CD4-positive, alpha-beta memory T cell (primary cell): Measurements from ENCODE around the gene HIP1. TPM values are rescaled to one million over a fixed set of nuclear protein-coding genes. Genes with fewer than 3 reads are reported as not detected.

ENCODE experiments used
- CTCF ChIA-PET: fragments of 350-600 bp; sonication (Branson Sonifier 250); formaldehyde crosslinking; loops from one replicate; lab custom pipeline; 2021; ENCODE audit warnings: inconsistent platforms; ENCODE audit not compliant: partially characterized antibody; lab: Charles Lee
- POLR2A ChIA-PET: fragments of 350-600 bp; sonication (Branson Sonifier 250); formaldehyde crosslinking; loops from one replicate; lab custom pipeline; 2021; ENCODE audit not compliant: partially characterized antibody; lab: Charles Lee
- DNase-seq, 5 donors: peaks; one replicate each; pipeline versions ENCODE4 v3.0.0 to v3.0.0-alpha.2; 2020 to 2022; ENCODE audit warnings: mixed read lengths in 1 of 5
- H3K27ac ChIP-seq: one replicate; pipeline ENCODE4 v1.7.0; 2013; ENCODE audit warnings: low read depth, low read length
- H3K27me3 ChIP-seq: 2 replicates; pipeline ENCODE4 v1.7.0; 2013; ENCODE audit warnings: mild to moderate bottlenecking, low read length, moderate library complexity; ENCODE audit not compliant: insufficient read depth
- H3K36me3 ChIP-seq: 2 replicates; pipeline ENCODE4 v1.7.0; 2013; ENCODE audit warnings: mild to moderate bottlenecking, low read length, moderate library complexity; ENCODE audit not compliant: insufficient read depth
- H3K4me1 ChIP-seq: 2 replicates; pipeline ENCODE4 v1.7.0; 2013; ENCODE audit warnings: mild to moderate bottlenecking, low read length, moderate library complexity; ENCODE audit not compliant: insufficient read depth
- H3K4me3 ChIP-seq, 2 donors: one replicate each; pipeline ENCODE4 v1.7.0; 2013; ENCODE audit warnings: low read length in 2 of 2, mild to moderate bottlenecking in 1 of 2
- H3K9me3 ChIP-seq, 2 donors: one replicate each; pipeline ENCODE4 v1.7.0; 2013; ENCODE audit warnings: low read length in 2 of 2, control low read depth in 1 of 2; ENCODE audit not compliant: control insufficient read depth in 1 of 2
- H3K27ac Mint-ChIP-seq, 7 donors: one replicate each; pipeline ENCODE4 v1.8.0; 2020 to 2021; ENCODE audit warnings: mixed read lengths in 7 of 7, mild to moderate bottlenecking in 6 of 7, inconsistent platforms in 3 of 7, moderate library complexity in 3 of 7
- H3K27me3 Mint-ChIP-seq, 2 donors: one replicate each; pipeline ENCODE4 v1.8.0; 2020 to 2021; ENCODE audit warnings: mixed read lengths in 2 of 2
- H3K36me3 Mint-ChIP-seq, 2 donors: one replicate each; pipeline ENCODE4 v1.8.0; 2020 to 2021; ENCODE audit warnings: mixed read lengths in 2 of 2, inconsistent platforms in 1 of 2, mild to moderate bottlenecking in 1 of 2
- H3K4me1 Mint-ChIP-seq, 4 donors: one replicate each; pipeline ENCODE4 v1.8.0; 2020 to 2021; ENCODE audit warnings: mixed read lengths in 4 of 4, mild to moderate bottlenecking in 1 of 4
- H3K4me3 Mint-ChIP-seq, 8 donors: one replicate each; pipeline ENCODE4 v1.8.0; 2020 to 2021; ENCODE audit warnings: mixed read lengths in 8 of 8, mild to moderate bottlenecking in 7 of 8, moderate library complexity in 6 of 8, inconsistent platforms in 3 of 8
- H3K9me3 Mint-ChIP-seq, 8 donors: one replicate each; pipeline ENCODE4 v1.8.0; 2020 to 2021; ENCODE audit warnings: mixed read lengths in 8 of 8, mild to moderate bottlenecking in 5 of 8, inconsistent platforms in 3 of 8, moderate library complexity in 1 of 8
- intact Hi-C: fragments of 100-400 bp; cut with micrococcal nuclease; formaldehyde crosslinking; loops from one replicate; pipeline ENCODE4 v1.15.1; 2023
- polyA plus RNA-seq, 2 donors: library from polyadenylated mRNA; unstranded; fragments of 300-500 nt; fragmentation: Illumina TruSeq; gene quantifications; one replicate each; pipeline ENCODE4 v1.2.3, GENCODE V29; 2021
- total RNA-seq, 2 experiments: library from RNA; stranded (reverse); gene quantifications; one replicate each; pipeline ENCODE4 v1.2.3, GENCODE V29; 2021

Gene HIP1
- total and polyA plus RNA-seq, 4 experiments from 2014 or later = 2.2 to 3.5 (median 3.1) TPM; not detected in 1

DNA sequence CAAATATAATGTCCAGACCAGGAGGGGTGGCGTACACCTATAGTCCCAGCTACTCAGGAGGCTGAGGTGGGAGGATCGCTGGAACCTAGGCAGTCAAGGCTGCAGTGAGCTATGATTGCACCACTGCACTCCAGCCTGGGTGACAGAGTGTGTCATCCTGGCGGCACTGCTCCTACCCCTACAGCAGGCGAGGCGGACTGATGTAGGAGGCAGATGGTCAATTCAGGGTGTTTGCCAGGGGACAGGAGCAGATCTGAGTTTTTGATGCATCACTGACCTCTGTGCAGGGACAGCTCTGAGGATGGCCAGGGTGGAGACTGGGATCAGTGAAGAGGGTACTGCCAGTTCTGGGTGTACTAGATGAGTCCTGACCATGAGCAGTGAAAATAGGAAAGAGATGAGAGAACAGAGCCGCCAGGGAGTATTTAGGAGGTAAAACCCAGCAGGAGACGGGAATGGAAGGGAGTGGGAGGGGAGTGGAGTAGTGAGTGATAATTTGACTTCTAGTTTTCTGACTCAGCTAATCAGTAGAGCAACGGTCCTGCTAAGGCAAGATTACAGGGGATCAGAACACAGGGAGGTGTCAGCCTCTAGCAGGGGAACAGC lies 75.3 kb downstream of the HIP1 start:
- peak overlapping the region in 2 of 7 donors; percentile 16 to 72 for H3K27ac Mint-ChIP-seq
- intact Hi-C loops = no loop called here
- Histone ChIP-seq H3K27ac (no peak overlapping the region), H3K27me3 (no peaks in the 10 kb centered on the region), H3K9me3 (no peaks in the 10 kb centered on the region), H3K4me1 (no peaks in the 10 kb centered on the region), H3K36me3 (no peaks in the 10 kb centered on the region), H3K4me3 (no peak overlapping the region)
- ChIA-PET POLR2A (interaction anchor here (1.0 kb wide), 1 partner anchor 9 kb away, joined by 3 read pairs; no protein-coding TSS in a partner anchor), CTCF (no interaction called here)
- no peak for DNase-seq
- H3K4me3 Mint-ChIP-seq = no peak overlapping the region
- no peaks in the 10 kb centered on the region for H3K36me3 Mint-ChIP-seq
- peaks cover 4 to 8% (median 6%) of the 10 kb centered on the region in 4 donors for H3K4me1 Mint-ChIP-seq
- no peaks in the 10 kb centered on the region for H3K27me3 Mint-ChIP-seq
- no peaks in the 10 kb centered on the region for H3K9me3 Mint-ChIP-seq

DNA sequence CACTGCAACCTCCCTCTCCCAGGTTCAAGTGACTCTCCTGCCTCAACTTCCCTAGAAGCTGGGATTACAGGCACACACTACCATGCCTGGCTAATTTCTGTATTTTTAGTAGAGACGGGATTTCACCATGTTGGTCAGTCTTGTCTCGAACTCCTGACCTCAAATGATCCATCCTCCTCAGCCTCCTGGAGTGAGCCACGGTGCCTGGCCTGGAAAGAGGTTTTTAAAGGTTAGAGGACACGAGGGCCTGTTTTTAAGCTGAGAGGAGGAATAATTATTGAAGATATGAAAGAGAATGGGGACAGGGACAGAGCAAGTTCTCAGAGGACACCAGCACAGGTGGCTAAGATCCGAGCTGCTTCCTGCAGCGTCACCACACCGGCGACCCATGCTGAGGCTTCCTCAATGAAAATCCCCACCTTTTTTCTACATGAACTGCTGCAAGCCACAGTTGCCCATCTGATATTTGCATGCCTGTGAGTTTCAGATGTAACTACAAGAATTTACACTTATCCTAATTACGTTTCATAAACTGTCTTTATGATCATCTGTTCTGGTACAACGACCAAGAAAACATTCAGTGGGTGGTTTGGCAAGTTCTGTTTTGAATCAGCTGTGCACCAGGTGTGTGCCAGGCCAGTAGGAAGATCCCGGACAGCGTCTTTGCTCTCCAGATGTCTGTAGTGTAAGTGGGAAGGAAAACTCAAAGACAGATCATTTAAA lies 76.0 kb downstream of the HIP1 start:
- H3K9me3 ChIP-seq = no peaks in the 10 kb centered on the region
- no peak overlapping the region for H3K4me3 ChIP-seq
- H3K27ac ChIP-seq = no peak overlapping the region
- H3K4me1 Mint-ChIP-seq = peaks cover 4 to 8% (median 6%) of the 10 kb centered on the region in 4 donors
- H3K4me1 ChIP-seq = no peaks in the 10 kb centered on the region
- no peaks in the 10 kb centered on the region for H3K36me3 ChIP-seq
- H3K36me3 Mint-ChIP-seq = no peaks in the 10 kb centered on the region
- H3K9me3 Mint-ChIP-seq = no peaks in the 10 kb centered on the region
- H3K27ac Mint-ChIP-seq = peak overlapping the region in 2 of 7 donors; percentile 72 to 80
- H3K27me3 Mint-ChIP-seq = no peaks in the 10 kb centered on the region
- H3K27me3 ChIP-seq = no peaks in the 10 kb centered on the region
- DNase-seq = no peak
- ChIA-PET POLR2A (interaction anchor here (1.0 kb wide), 1 partner anchor 10 kb away, joined by 3 read pairs; no protein-coding TSS in a partner anchor), CTCF (no interaction called here)
- intact Hi-C loops = no loop called here
- peak overlapping the region in 2 of 8 donors; percentile 20 to 32 for H3K4me3 Mint-ChIP-seq

DNA sequence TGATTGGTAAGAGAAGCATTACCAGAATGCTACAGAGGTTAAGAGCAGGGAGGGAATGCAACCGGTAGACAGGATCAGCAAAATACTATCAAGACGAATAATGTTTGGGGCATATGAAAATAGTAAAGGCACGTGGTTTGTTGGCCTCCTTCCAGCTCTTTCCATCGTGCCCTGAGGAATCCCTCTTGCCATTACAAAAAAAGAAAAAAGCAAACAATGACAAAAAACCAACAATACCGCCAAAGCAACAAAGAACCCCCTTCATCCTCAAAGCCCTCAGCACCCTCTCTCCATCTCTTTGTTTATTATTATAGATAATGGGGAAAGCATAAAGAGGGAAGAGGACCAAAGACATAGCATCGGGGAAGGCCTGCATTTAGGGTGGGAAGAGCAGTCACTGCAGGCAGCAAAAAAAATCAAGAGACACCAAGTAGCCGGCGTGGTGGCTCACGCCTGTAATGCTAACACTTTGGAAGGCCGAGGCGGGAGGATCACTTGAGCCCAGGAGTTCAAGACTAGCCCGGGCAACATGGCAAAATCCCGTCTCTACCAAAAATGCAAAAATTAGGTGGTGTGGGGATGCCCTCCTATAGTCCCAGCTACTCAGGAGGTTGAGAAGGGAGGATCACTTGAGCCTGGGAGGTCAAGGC lies 78.0 kb downstream of the HIP1 start:
- Mint-ChIP-seq H3K4me3 (no peak overlapping the region), H3K9me3 (no peaks in the 10 kb centered on the region), H3K4me1 (peaks cover 4 to 8% (median 6%) of the 10 kb centered on the region in 4 donors), H3K27ac (peak overlapping the region in 2 of 7 donors; percentile 2 to 67), H3K36me3 (no peaks in the 10 kb centered on the region), H3K27me3 (no peaks in the 10 kb centered on the region)
- CTCF ChIA-PET = no interaction called here
- intact Hi-C loops = no loop called here
- Histone ChIP-seq H3K4me3 (no peak overlapping the region), H3K27me3 (no peaks in the 10 kb centered on the region), H3K9me3 (no peaks in the 10 kb centered on the region), H3K27ac (no peak overlapping the region), H3K36me3 (no peaks in the 10 kb centered on the region), H3K4me1 (no peaks in the 10 kb centered on the region)
- DNase-seq = no peak
- POLR2A ChIA-PET = interaction anchor here (0.6 kb wide), 1 partner anchor 16 kb away, joined by 4 read pairs; no protein-coding TSS in a partner anchor

DNA sequence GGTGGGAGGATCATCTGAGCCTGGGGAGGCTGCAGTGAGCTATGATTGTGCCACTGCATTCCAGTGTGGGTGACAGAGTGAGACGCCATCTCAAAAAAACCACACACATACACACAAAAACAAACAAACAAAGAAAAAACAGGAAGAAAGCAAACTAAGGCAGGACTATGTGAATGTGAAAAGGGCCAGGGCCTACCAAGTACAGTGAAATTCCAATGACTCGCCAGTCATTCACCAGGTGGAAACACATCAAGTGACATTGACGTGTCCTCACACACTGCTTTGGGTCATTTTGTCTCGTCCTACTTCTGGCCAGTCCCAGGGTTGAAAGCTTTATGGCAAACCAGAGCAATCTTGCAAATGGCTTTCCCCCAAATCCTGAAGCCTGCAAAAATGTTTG lies 79.9 kb downstream of the HIP1 start:
- DNase-seq = no peak
- ChIA-PET CTCF (no interaction called here), POLR2A (no interaction called here)
- Mint-ChIP-seq H3K36me3 (no peaks in the 10 kb centered on the region), H3K4me1 (peaks cover 4 to 8% (median 6%) of the 10 kb centered on the region in 4 donors), H3K27me3 (no peaks in the 10 kb centered on the region), H3K27ac (peak overlapping the region in 1 of 7 donors; percentile 15), H3K9me3 (no peaks in the 10 kb centered on the region), H3K4me3 (no peak overlapping the region)
- Histone ChIP-seq H3K27me3 (no peaks in the 10 kb centered on the region), H3K27ac (no peak overlapping the region), H3K4me3 (no peak overlapping the region), H3K36me3 (no peaks in the 10 kb centered on the region), H3K9me3 (no peaks in the 10 kb centered on the region), H3K4me1 (no peaks in the 10 kb centered on the region)
- intact Hi-C loops = no loop called here

DNA sequence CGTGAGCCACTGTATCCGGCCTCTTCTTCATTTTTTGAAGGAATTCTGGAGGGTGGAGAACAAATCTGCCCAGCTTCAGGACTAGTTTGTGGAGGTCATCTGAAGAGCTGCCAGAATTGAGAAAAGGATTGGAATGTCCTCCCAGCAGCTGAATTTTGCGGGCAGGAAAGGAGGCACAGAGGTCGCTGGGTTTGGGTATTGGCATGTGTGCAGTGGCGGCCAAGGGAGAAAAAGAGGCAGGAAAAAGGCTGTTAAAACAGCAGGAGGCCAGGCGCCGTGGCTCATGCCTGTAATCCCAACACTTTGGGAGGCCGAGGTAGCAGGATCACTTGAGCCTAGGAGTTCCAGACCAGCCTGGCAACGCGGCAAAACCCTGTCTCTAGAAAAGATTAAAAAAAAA lies 80.4 kb downstream of the HIP1 start:
- Histone ChIP-seq H3K9me3 (no peaks in the 10 kb centered on the region), H3K4me3 (no peak overlapping the region), H3K27me3 (no peaks in the 10 kb centered on the region), H3K36me3 (no peaks in the 10 kb centered on the region), H3K4me1 (no peaks in the 10 kb centered on the region), H3K27ac (no peak overlapping the region)
- no peaks in the 10 kb centered on the region for H3K36me3 Mint-ChIP-seq
- DNase-seq = no peak
- H3K4me3 Mint-ChIP-seq = no peak overlapping the region
- H3K27me3 Mint-ChIP-seq = no peaks in the 10 kb centered on the region
- CTCF ChIA-PET = no interaction called here
- H3K27ac Mint-ChIP-seq = no peak overlapping the region
- intact Hi-C loops = no loop called here
- peaks cover 4 to 8% (median 6%) of the 10 kb centered on the region in 4 donors for H3K4me1 Mint-ChIP-seq
- H3K9me3 Mint-ChIP-seq = no peaks in the 10 kb centered on the region
- POLR2A ChIA-PET = no interaction called here

DNA sequence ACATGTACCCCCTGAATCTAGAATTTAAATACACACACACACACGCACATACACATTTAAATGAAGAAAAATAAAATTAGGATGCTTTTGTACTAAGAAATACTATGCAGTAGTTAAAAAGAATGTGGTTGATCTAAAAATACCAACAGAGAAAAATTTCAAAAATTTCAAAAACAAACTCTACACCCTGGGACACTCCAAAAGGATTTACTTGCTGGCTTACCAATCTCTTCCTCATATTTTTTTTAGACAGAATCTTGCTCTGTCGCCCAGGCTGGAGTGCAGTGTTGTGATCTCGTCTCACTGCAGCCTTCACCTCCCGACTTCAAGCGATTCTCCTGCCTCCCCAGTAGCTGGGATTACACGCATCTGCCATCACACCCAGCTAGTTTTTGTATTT lies 80.9 kb downstream of the HIP1 start:
- H3K4me3 ChIP-seq = no peak overlapping the region
- H3K27ac ChIP-seq = no peak overlapping the region
- no peak for DNase-seq
- no peaks in the 10 kb centered on the region for H3K9me3 ChIP-seq
- H3K27me3 ChIP-seq = no peaks in the 10 kb centered on the region
- H3K9me3 Mint-ChIP-seq = no peaks in the 10 kb centered on the region
- H3K36me3 ChIP-seq = no peaks in the 10 kb centered on the region
- POLR2A ChIA-PET = no interaction called here
- H3K27ac Mint-ChIP-seq = no peak overlapping the region
- CTCF ChIA-PET = no interaction called here
- intact Hi-C loops = no loop called here
- H3K4me1 Mint-ChIP-seq = peaks cover 1 to 6% (median 4%) of the 10 kb centered on the region in 4 donors
- no peak overlapping the region for H3K4me3 Mint-ChIP-seq
- H3K27me3 Mint-ChIP-seq = no peaks in the 10 kb centered on the region
- no peaks in the 10 kb centered on the region for H3K36me3 Mint-ChIP-seq
- H3K4me1 ChIP-seq = no peaks in the 10 kb centered on the region

GRCh38 chr7:75656740-75657139 lies 82.0 kb downstream of the HIP1 start:
- Mint-ChIP-seq H3K27me3 (no peaks in the 10 kb centered on the region), H3K4me3 (no peak overlapping the region), H3K9me3 (no peaks in the 10 kb centered on the region), H3K36me3 (no peaks in the 10 kb centered on the region), H3K4me1 (peaks cover 0 to under 1% (median 0%) of the 10 kb centered on the region in 4 donors), H3K27ac (no peak overlapping the region)
- no peaks in the 10 kb centered on the region for H3K27me3 ChIP-seq
- DNase-seq = no peak
- H3K27ac ChIP-seq = no peak overlapping the region
- H3K4me3 ChIP-seq = no peak overlapping the region
- CTCF ChIA-PET = no interaction called here
- no peaks in the 10 kb centered on the region for H3K4me1 ChIP-seq
- POLR2A ChIA-PET = no interaction called here
- H3K9me3 ChIP-seq = no peaks in the 10 kb centered on the region
- H3K36me3 ChIP-seq = no peaks in the 10 kb centered on the region
- intact Hi-C loops = no loop called here
